Measurements from ENCODE around the gene COBLL1.
"Not testable (repeated sequence)": the region's sequence is repeated elsewhere in the genome, so short reads cannot be mapped to it uniquely, and the experiment has no call there.

Gene COBLL1, protein sequence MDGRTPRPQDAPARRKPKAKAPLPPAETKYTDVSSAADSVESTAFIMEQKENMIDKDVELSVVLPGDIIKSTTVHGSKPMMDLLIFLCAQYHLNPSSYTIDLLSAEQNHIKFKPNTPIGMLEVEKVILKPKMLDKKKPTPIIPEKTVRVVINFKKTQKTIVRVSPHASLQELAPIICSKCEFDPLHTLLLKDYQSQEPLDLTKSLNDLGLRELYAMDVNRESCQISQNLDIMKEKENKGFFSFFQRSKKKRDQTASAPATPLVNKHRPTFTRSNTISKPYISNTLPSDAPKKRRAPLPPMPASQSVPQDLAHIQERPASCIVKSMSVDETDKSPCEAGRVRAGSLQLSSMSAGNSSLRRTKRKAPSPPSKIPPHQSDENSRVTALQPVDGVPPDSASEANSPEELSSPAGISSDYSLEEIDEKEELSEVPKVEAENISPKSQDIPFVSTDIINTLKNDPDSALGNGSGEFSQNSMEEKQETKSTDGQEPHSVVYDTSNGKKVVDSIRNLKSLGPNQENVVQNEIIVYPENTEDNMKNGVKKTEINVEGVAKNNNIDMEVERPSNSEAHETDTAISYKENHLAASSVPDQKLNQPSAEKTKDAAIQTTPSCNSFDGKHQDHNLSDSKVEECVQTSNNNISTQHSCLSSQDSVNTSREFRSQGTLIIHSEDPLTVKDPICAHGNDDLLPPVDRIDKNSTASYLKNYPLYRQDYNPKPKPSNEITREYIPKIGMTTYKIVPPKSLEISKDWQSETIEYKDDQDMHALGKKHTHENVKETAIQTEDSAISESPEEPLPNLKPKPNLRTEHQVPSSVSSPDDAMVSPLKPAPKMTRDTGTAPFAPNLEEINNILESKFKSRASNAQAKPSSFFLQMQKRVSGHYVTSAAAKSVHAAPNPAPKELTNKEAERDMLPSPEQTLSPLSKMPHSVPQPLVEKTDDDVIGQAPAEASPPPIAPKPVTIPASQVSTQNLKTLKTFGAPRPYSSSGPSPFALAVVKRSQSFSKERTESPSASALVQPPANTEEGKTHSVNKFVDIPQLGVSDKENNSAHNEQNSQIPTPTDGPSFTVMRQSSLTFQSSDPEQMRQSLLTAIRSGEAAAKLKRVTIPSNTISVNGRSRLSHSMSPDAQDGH

DNA sequence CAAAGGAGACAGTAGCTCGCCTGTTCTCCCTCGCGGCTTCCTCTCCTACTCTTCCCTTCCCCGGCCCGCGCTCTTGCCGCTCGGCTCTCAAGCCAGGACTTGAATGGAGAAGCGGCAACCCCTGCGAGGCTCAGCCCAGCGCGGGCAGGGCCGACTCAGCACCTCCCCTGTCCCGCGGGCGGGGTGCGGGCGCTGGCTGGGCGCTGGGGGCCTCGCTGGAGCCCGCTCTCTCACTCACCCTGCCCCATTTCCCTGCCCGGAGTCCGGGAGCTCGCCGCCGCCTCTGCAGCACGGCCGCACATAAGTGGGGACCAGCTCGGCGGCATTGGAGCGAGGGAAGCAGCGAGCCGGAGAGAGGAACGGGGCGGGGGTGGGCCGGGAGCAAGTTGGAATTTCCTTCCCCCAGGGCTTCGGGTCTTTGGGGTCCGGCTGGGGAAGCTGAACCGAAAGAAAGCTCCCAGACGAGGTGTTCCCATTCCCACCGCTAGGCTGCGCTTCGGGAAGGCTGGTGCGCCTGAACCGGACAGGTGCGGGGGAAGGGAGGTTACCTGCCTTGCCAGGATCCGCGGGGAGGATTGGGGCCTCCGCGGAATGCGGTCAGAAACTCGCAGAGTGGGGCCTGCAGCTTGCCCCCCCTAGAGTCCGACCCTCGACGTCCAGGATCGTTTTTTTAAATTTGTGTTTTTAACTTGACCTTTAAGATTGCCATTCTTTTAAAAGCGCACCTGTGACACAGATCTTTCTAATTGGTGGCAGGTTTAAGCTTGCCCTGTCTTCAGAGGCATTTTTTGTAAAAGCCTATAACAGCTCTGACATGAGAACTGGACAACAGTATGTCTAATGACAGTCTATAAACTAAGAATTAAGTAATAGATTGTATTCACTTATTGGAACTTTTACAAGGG is at the start of gene COBLL1:
Gene COBLL1, minus strand, starts transcription at position 105 of the 905 bp plus-strand sequence. CDS start 627 bp downstream, outside the sequence.
- DNase-seq (ENCODE audit: low read depth in 2 of 2), result peak in 1 of 2 donors; percentile 9

DNA sequence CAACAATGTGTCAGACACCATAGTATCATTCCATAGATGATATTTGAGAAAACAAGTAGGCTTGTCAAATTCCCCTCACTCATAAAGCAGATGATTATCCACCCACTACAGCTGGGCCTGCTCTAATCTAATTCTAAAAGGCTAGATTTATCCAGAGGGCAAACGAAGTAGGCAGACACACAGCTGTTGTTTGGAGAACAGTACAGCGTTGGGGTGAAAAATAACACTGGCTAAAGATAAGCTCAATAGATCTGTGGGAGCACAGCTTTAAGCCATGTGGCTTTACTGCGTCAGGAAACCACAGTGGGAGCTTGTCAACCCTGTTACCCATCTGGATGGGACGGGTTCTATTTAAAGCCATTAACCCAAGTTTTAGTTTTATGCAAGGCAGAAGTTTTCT is 48.9 kb upstream of the COBLL1 start:
- no peak for DNase-seq (ENCODE audit: low read depth in 2 of 2)

DNA sequence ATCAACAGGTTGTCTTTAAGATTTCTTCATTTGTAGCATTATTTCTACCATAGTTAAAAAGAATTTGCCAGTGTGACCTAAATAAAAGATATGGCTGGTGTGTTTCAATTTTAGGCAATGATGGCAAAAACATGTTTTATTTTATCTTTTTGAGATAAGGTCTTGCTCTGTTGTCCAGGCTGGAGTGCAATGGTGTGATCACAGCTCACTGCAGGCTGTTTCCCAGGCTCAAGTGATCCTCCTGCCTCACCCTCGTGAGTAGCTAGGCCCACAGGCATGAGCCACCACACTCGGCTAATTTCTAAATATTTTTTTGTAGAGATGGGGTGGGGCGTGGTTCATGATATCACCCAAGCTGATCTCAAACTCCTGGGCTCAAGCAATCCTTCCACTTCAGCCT is 47.0 kb upstream of the COBLL1 start:
- DNase-seq (ENCODE audit: low read depth in 2 of 2), result no peak

DNA sequence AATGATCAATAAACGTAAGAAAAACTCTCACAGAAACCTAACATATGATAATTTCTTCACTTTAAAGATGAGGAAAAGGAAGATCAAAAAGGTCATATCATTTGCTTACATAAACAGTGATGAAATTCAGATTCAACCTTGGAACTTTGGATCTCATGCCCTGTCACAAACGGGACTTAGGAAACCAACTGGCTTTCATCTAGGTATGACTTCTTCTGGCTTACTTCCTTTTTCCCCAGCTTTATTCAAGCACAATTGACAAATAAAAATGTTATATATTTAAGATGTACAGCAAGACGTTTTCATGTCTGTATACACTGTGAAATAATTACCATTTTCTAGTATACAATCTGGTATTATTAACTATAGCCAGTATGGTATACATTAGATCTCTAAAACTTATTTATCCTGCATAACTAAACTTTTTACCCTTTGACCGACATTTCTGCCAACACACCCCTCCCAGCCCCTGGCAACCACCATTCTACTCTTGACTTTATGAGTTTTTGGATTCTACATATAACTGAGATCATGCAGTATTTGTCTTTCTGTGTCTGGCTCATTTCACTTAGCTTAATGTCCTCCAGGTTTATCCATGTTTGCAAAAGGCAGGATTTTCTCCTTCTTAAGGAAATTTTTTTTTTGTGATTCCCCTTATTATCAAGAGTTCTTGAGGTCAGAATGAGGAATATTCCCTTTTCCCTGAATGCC is 46.0 kb upstream of the COBLL1 start:
- no peak for DNase-seq (ENCODE audit: low read depth in 2 of 2)

DNA sequence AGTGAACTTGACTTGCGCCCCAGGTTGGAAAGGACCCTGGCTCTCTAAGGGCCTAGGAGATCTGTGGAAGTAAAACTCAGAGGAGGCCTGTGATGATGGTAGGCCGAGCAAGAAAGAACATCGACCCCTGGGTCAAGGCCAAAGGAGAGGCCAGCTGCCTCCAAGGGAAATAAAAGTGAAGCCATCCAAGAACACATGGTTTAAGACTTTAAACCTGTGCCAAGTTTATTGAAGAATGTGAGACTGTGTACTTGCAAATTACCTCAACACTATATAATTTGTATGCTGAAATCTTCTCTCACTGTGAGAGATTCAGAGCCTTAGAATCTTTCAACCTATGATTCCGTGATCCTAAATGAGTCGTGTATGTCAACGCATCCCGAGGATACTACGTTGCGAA is 40.7 kb upstream of the COBLL1 start:
- DNase-seq (ENCODE audit: low read depth in 2 of 2), result no peak

DNA sequence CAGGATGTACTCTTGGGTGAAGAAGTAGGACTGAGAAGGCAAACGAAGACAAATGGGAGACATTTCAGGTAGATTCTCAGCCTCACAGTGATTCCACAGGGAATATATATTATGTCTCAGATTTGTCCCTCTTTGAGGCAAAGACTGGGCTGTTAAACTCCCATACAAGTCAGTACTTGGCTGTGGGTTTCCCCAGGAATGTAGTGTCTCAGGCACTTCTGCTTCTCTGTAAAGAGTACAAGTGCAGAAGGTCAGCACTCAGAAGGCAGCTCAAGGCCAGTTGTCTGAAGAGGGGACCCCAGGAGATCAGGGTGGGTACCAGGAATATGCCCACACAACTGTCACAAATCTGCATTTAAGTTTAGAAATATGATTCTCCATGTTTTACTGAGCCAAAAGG is 39.9 kb upstream of the COBLL1 start:
- DNase-seq (ENCODE audit: low read depth in 2 of 2), result no peak

DNA sequence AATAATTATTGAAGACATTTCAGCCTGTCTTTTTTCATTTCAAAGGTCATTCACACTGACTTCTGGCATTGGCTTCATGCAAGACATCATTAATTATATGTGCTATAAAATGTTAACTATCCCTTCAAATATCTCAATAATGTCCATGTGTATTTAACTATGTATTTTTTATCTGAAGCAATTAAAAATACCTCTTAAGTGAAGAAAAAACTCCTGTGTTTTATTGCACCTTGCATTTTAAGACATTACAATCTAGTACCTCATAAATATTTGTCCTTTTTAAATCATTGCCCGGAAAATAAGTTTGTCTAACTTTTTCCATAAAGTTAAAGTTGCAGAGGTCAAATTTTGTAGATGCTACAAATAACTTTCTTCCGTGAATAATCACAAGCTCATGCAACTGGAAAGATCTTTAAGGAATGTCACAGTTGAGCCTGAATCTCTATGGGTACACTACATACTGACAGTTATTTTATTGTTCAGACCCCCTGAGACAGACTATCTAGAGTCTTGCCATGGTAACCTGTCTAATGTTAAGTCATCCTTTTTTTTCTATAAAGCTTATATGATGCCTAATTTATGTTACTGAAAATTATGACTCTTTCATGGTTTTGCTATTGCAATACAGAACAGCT is 38.4 kb upstream of the COBLL1 start:
- DNase-seq (ENCODE audit: low read depth in 2 of 2), result no peak

DNA sequence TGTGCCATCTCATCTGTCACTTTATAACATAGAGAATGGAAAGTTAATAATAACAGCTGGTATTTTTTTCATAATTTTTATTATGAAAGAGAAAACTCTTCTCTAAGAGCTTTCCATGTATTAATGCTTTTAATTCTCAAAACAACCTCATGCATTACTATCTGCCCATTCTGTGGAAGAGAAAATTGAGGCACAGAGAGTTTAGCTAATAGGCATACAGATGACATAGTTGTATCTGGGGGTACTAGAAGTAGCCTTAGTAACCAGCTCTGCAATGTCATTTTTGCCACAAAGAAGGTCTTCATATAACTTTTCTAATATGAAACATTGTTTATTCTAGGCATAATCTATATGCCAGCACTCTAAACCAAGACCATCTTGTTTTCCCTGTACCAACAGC is 36.3 kb upstream of the COBLL1 start:
- no peak for DNase-seq (ENCODE audit: low read depth in 2 of 2)

DNA sequence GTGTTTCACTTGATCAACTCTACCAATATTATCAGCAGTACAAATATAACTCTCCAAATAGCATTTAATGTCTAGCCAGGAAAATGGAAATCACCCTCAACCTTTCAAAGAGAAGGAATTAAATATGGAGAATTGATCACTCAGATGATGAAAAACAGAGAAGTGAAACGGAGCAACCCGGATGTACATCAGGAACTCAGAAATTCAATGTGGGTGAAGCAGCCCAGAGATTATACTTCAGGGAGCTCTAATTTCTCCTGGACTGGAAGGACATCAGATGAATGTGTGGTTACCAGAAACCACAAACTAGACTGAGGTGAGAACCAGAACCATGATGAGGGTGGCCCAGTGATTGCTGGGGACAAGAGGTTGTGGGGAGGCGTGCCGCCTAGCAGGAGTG is 35.5 kb upstream of the COBLL1 start:
- DNase-seq (ENCODE audit: low read depth in 2 of 2), result no peak

DNA sequence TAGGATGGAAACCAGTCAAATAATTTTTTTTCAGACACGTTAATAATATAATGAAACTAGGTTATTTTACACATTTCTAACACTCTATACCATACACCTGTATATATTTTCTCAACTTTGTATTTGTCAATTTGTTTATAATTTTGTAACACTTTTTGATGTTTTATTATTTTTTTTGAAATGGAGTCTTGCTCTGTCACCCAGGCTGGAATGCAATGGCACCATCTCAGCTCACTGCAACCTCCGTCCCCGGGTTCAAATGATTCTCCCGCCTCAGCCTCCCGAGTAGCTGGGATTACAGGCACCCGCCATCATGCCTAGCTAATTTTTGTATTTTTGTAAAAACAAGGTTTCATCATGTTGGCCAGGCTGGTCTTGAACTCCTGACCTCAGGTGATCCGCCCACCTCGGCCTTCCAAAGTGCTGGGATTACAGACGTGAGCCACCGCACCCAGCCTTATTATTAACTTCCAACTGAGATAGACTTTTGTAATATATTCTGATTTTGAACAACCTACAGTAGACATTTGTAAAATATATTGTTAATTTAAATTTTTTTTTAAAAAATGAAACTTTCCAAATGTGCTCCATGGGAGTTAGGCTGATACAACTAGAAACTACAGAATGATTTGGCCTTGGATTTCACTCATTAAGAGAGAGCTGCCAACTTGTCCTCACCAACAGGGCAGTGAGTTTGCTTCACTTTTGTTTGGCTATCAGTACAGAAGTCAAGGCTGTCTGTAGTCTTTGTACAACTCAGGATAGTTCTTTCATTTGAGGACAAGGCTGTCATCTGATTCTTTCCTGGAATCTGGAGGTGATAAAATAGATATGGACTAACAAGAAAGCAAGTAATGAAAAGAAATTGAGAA is 33.9 kb upstream of the COBLL1 start:
- DNase-seq (ENCODE audit: low read depth in 2 of 2), result no peak

DNA sequence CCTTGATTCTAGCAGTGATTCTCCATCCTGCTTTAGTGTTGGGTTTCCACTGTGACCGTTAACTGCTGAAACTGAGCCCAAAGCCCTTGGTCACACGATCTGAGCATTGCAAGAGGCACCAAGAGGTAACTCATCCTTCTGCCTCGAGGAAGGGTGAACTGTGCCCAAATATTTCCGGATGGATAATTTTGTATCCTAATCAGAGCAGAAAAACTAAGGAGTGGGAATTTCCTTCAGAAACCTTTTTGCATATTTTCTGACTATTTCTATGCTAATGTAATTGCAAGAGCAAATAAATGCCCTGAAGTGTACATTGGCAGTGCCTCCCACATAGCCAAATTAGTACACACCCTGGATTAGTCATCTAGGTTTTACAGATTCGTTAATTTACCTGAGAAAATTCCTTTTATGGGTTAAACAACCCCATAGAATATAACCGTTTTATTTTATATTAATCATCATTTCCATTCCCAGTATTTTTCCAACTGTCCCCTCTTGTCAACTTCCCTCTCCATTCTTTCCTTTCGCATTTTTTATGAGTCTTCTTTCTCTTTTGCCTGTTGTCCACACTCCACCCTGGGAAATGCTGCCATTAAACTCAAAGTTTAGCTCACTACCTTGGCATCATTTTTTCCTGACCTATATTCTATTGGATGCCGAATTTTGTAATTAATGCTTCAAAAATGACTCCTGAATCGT is 31.7 kb upstream of the COBLL1 start:
- DNase-seq (ENCODE audit: low read depth in 2 of 2), result no peak

DNA sequence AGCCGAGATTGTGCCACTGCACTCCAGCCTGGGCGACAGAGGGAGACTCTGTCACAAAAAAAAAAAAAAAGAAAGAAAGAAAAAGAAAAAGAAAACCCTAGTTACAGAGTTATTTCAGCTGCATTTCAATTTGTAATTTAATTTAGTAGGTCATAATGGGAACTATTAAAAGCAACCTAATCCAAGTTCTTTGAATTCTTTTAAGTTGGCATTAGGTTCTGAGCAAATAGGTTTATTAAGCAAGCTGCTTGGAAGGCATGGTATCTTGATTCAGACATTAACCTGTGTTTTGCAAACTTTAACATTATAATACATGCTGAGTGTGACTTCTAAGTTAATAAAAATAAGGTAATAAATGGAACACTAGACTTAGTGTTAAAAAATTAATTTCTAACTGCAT is 29.8 kb upstream of the COBLL1 start:
- no peak for DNase-seq (ENCODE audit: low read depth in 2 of 2)

DNA sequence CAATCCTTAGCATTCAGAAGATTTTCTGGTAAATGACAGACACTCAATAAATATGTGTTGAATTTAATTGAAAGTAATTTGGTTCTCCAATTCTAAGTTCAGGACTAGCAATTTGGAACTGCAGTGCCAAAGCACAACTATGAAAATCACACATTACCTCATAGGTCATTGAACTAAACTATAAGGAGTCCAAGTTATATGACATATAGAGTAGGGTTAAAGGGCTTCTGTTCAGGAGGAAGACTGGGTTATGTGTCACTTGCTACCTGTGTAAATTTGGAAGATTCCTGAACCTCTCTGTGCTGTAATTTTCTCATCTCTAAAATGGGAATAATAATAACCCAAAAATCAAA is 27.8 kb upstream of the COBLL1 start:
- no peak for DNase-seq (ENCODE audit: low read depth in 2 of 2)

DNA sequence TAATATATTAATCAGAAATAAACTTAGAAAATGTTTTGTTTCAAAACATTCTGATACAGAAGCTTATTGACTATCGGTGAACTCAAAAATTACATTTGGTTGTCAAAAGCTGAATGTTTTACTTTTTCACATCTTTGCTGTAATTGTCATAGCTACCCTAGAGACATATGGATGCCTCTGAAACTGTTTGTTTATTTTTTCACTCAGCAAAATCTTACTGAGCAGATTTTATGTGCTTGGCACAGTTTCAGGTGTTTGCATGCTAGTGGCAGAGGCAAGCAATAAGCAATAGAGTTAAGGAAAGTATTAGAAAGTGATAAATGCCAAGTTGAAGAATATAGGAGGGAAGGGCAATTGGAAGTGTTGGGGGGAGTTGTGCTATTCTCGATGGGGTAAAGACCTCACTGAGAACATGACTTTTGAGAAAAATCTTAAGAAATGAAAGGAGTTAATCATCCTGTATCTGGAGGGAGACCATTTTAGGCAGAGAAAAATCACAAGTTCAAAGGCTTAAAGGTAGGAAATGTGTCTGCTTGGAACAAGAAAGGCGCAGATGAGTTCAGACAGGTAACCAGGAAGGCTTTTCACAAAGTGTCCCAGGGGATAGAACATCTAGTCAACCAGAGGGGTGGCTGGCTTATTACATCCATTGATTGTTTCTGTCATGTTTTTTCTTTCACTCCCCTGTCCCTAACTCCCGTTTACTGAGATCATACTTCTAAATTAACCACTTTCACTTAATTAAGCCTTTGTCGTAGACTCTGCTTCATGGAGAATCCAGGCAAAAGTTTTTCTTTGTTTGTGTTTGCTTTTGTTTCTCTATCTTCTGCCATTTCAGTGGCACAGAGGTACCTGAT is 27.2 kb upstream of the COBLL1 start:
- no peak for DNase-seq (ENCODE audit: low read depth in 2 of 2)

DNA sequence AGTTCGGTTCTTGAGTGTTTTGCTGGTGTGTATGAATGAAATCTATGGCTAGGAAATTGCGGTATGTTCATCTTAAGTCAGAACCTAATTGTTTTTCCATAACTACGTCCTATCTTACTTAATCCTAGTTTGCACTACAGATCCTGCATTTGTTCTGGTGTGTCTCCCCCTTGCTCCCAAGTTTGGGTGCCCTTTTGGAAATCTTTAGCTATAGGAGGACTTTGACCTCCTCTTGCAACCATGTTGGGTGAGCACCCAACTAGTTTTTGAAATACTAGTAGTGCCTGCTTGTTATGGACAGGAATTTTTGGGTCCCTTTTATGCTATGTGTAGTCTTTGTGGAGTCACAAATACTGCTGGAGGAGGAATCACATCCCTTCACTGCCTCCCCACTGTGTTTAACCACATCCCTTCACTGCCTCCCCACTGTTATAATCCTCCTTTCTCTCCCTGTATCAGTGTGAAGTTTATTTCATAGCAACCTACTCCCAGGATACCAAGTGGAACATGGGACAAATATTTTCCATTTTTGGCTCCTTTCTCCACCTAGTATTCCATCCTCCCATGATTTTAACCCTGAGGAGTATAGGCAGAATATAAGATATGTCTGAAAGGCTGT is 26.3 kb upstream of the COBLL1 start:
- DNase-seq (ENCODE audit: low read depth in 2 of 2), result no peak

DNA sequence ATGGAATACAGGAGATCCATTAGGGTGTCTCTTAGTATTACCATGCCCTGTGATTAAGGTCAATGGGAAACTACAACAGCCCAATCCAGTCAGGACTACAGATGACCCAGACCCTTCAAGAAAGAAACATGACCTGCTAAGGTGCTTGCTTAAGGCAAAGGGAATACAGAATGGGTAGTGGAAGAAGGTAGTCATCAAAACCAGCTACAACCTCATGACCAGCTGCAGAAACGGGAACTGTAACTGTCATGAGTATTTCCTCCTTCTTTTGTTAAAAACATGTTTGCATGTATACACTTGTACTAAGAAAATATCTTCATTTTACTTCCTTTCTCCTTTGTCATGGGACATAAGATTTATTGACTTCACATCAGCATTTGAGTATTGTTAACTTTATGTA is 24.8 kb upstream of the COBLL1 start:
- not testable (repeated sequence) for DNase-seq (ENCODE audit: low read depth in 2 of 2)

DNA sequence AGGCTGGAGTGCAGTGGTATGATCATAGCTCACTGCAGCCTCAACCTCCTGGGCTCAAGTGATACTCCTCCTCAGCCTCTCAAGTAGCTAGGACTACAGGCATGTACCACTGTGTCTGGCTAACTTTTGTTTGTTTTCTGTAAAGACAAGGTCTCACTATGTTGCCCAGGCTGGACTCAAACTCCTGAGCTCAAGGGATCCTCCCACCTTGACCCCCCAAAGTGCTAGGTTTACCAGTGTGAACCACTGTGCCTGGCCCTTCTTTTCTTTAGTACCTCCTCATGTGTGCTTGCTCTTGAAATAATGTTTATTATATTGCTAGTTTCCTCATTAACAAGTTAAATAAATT is 19.0 kb upstream of the COBLL1 start:
- DNase-seq (ENCODE audit: low read depth in 2 of 2), result no peak
